ENCODE data around the gene CHAF1A.

CHAF1A gene

GRCh38 chr19:4388337-4389063 is 13.9 kb upstream of the CHAF1A start:
- H3K4me1 ChIP-seq (ENCODE audit: control insufficient read depth, insufficient read depth, low read length): peaks cover 61% of the 10 kb centered on the region

GRCh38 chr19:4389064-4389375 is 13.4 kb upstream of the CHAF1A start:
- Histone ChIP-seq H3K36me3 (ENCODE audit: control insufficient read depth, insufficient read depth, low read length, severe bottlenecking) (peaks cover 30% of the 10 kb centered on the region), H3K9me3 (ENCODE audit: control insufficient read depth, low read length) (no peaks in the 10 kb centered on the region), H3K4me1 (ENCODE audit: control insufficient read depth, insufficient read depth, low read length) (peaks cover 64% of the 10 kb centered on the region), H3K9ac (ENCODE audit: low read length) (no peak overlapping the region), H3K27me3 (replicated peaks; ENCODE audit: control insufficient read depth, insufficient read depth, low read length) (no peaks in the 10 kb centered on the region), H3K4me3 (ENCODE audit: low read length) (no peak overlapping the region)
- no peak for DNase-seq (ENCODE audit: low read depth)

More at GRCh38 chr19:4388337-4389063, 13.9 kb upstream of the CHAF1A start:
- Histone ChIP-seq H3K27me3 (replicated peaks; ENCODE audit: control insufficient read depth, insufficient read depth, low read length) (no peaks in the 10 kb centered on the region), H3K4me3 (ENCODE audit: low read length) (no peak overlapping the region), H3K36me3 (ENCODE audit: control insufficient read depth, insufficient read depth, low read length, severe bottlenecking) (peaks cover 35% of the 10 kb centered on the region), H3K9ac (ENCODE audit: low read length) (no peak overlapping the region), H3K9me3 (ENCODE audit: control insufficient read depth, low read length) (no peaks in the 10 kb centered on the region)
- DNase-seq (ENCODE audit: low read depth): no peak

- DNase-seq (ENCODE audit: low read depth): no peak
- Histone ChIP-seq H3K9ac (ENCODE audit: low read length) (peak overlapping the region; percentile 77), H3K9me3 (ENCODE audit: control insufficient read depth, low read length) (no peaks in the 10 kb centered on the region), H3K36me3 (ENCODE audit: control insufficient read depth, insufficient read depth, low read length, severe bottlenecking) (peaks cover 25% of the 10 kb centered on the region), H3K27me3 (replicated peaks; ENCODE audit: control insufficient read depth, insufficient read depth, low read length) (no peaks in the 10 kb centered on the region), H3K4me1 (ENCODE audit: control insufficient read depth, insufficient read depth, low read length) (peaks cover 70% of the 10 kb centered on the region), H3K4me3 (ENCODE audit: low read length) (peak overlapping the region; percentile 47)
Observed at GRCh38 chr19:4389511-4390016, 12.9 kb upstream of the CHAF1A start.

DNA sequence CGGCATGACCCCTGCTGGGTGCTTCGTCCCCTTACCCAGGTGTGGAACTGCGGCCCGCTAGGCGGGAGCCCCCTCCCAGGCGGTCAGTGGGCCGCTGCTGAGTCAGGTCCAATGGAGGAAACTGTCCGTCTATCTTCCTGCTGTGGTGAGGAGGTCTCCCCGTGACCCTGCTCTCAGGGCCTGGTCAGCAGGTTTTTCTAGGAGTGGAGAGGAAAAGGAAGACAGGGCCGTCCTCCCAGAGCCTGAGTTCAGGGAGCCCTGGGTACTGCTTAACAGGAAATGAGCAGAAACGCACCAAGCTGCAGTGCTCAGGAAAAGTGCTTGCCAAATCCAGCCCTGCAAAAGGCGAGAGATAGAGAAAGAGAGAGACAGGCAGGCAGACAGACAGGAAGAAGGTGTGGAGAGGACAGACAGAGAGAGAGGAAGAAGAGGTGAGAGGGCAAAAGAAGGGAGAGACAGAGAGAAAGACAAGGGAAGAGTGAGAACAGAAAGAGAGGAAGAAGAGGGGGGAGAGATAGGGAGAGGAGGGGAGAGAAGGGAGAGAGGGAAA is 12.3 kb upstream of the CHAF1A start:
- DNase-seq (ENCODE audit: low read depth): no peak
- peak overlapping the region; percentile 77 for H3K9ac ChIP-seq (ENCODE audit: low read length)
- no peaks in the 10 kb centered on the region for H3K27me3 ChIP-seq (replicated peaks; ENCODE audit: control insufficient read depth, insufficient read depth, low read length)
- H3K4me3 ChIP-seq (ENCODE audit: low read length): peak overlapping the region; percentile 47
- H3K4me1 ChIP-seq (ENCODE audit: control insufficient read depth, insufficient read depth, low read length): peaks cover 74% of the 10 kb centered on the region
- H3K9me3 ChIP-seq (ENCODE audit: control insufficient read depth, low read length): no peaks in the 10 kb centered on the region
- peaks cover 26% of the 10 kb centered on the region for H3K36me3 ChIP-seq (ENCODE audit: control insufficient read depth, insufficient read depth, low read length, severe bottlenecking)

DNA sequence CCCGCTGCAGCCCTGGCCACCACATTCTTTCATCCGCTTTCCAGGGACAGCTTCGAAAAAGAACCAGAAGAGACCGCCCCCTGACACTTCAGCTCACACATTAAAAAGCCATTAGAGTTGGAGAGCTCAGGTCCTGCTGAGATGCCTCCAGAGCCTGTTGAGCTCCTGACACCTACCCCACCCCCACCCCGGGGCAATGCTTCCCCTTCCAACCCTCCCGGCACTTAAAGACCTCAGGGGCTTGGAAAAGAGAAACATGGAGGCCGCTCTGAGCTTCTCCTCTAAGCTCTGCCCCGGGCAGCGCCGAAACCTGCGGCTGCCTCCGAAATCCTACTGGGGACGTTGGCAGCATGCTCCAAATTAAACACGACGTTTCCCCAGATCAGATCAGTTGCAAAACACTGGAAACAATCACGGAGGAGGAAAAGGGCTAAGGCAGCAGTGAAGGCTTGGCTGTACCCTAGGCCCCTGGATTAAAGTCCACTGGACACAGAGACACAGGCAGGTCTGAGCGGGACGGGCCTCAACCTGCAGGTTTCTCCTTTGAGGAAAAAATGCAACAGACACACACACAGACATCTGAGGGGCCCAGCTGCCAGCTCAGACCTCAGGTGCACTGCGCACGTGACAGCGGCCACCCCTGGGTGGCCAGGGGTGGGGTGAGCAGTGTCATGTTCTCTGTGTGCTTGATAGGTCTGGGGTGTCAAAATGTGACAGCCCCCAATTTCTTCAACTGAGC is 11.7 kb upstream of the CHAF1A start:
- H3K36me3 ChIP-seq (ENCODE audit: control insufficient read depth, insufficient read depth, low read length, severe bottlenecking): peaks cover 26% of the 10 kb centered on the region
- H3K9me3 ChIP-seq (ENCODE audit: control insufficient read depth, low read length): no peaks in the 10 kb centered on the region
- no peaks in the 10 kb centered on the region for H3K27me3 ChIP-seq (replicated peaks; ENCODE audit: control insufficient read depth, insufficient read depth, low read length)
- peak overlapping the region; percentile 77 for H3K9ac ChIP-seq (ENCODE audit: low read length)
- H3K4me1 ChIP-seq (ENCODE audit: control insufficient read depth, insufficient read depth, low read length): peaks cover 70% of the 10 kb centered on the region
- peak overlapping the region; percentile 47 for H3K4me3 ChIP-seq (ENCODE audit: low read length)
- DNase-seq (ENCODE audit: low read depth): no peak

DNA sequence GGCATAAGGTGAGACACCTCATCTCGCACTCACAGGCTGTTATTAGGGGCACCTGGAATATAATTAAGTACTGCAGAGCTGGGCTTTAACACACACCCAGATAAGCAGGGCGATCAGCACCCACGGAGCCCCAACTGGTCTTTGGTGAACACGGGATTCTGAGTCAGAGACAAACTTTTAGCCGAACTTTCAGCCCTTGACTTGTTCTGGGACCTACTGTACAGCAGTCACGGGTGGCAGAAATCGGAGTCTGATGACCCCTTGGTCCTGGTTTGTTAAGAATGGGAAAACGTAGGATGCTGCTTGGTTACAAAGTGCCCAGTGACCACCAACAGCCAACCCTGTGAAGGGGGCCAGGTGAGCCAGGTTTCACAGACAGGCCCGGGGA is 11.1 kb upstream of the CHAF1A start:
- Histone ChIP-seq H3K27me3 (replicated peaks; ENCODE audit: control insufficient read depth, insufficient read depth, low read length) (no peaks in the 10 kb centered on the region), H3K4me3 (ENCODE audit: low read length) (peak overlapping the region; percentile 47), H3K4me1 (ENCODE audit: control insufficient read depth, insufficient read depth, low read length) (peaks cover 68% of the 10 kb centered on the region), H3K9me3 (ENCODE audit: control insufficient read depth, low read length) (no peaks in the 10 kb centered on the region), H3K9ac (ENCODE audit: low read length) (peak overlapping the region; percentile 77), H3K36me3 (ENCODE audit: control insufficient read depth, insufficient read depth, low read length, severe bottlenecking) (peaks cover 27% of the 10 kb centered on the region)
- DNase-seq (ENCODE audit: low read depth): no peak

- Histone ChIP-seq H3K4me1 (ENCODE audit: control insufficient read depth, insufficient read depth, low read length) (peaks cover 71% of the 10 kb centered on the region), H3K9ac (ENCODE audit: low read length) (peak overlapping the region; percentile 77), H3K4me3 (ENCODE audit: low read length) (peak overlapping the region; percentile 47), H3K27me3 (replicated peaks; ENCODE audit: control insufficient read depth, insufficient read depth, low read length) (no peaks in the 10 kb centered on the region), H3K36me3 (ENCODE audit: control insufficient read depth, insufficient read depth, low read length, severe bottlenecking) (peaks cover 33% of the 10 kb centered on the region), H3K9me3 (ENCODE audit: control insufficient read depth, low read length) (no peaks in the 10 kb centered on the region)
- DNase-seq (ENCODE audit: low read depth): peak; percentile 68
Observed at GRCh38 chr19:4391701-4392483, 10.5 kb upstream of the CHAF1A start.

DNA sequence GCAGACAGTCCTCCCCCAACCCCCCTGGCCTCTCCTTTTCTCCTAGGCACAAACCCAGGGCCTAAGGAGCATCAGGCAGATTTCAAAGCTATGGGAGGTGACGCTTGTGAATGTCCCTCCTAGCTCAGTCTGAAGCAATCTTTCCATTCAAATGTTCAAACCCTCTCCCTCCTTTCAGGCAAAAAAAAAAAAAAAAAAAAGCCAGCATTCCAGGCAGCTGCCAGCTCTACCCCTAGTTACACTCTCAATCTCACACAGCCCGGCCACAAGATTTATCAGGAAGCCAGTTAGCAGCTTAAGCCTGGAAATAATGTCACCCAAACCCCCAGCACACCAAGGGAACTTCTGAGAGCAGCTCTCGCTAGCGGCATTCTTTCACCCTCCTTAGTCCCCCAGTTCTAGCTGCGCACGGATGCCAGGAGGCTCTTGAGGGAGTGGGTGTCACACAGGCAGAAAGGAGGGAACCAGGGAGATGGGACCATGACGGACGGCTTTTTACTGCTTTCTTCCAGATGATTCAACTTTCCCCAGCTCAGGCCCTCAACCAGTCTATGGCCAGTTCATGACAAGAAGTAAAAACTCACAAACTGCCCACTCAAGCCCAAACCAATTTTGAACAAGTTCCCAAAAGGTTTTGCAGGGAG is 8.4 kb upstream of the CHAF1A start:
- peak overlapping the region; percentile 55 for H3K4me3 ChIP-seq (ENCODE audit: low read length)
- peaks cover 80% of the 10 kb centered on the region for H3K4me1 ChIP-seq (ENCODE audit: control insufficient read depth, insufficient read depth, low read length)
- no peaks in the 10 kb centered on the region for H3K9me3 ChIP-seq (ENCODE audit: control insufficient read depth, low read length)
- H3K9ac ChIP-seq (ENCODE audit: low read length): peak overlapping the region; percentile 65
- peaks cover 30% of the 10 kb centered on the region for H3K36me3 ChIP-seq (ENCODE audit: control insufficient read depth, insufficient read depth, low read length, severe bottlenecking)
- peak; percentile 56 for DNase-seq (ENCODE audit: low read depth)
- no peaks in the 10 kb centered on the region for H3K27me3 ChIP-seq (replicated peaks; ENCODE audit: control insufficient read depth, insufficient read depth, low read length)

DNA sequence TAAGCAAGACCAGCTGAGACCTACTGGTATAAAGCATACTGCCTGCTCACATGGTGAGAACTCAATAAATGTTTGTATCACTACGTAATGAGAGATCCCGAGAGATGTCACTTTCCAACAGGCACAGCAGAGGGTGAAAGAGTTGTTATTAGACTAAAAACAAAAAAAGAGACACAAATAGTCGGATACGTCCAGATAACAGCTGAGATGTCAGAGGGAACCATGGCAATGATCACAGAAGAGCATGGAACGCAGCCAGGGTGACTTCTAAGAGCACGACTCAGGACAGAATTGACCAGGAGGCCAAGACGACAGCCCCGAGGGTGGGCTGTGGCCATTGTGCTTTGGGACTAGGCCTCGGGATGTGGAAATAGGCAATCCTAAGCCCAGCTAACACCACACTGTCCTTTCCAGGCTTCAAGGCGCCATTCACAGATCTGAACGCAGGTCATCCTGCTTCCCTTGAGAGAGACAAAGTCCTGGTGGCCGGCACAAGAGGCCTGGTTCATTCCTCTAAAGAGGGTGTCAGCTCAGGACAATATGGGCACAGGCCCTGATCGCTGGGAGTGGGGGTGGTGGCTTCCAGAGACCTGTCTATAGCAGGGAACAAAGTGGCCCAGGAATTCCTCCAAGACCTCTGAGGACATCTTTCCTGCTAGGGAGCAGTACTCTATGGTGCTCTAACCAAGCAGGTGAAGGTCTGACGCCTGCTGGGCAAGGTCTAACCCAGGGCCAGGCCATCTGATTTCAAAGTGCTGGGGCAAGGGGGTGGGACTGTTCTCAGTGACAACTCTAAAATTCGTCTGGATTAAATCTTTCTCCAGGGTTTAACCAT is 5.3 kb upstream of the CHAF1A start:
- H3K4me3 ChIP-seq (ENCODE audit: low read length): peak overlapping the region; percentile 34
- no peaks in the 10 kb centered on the region for H3K27me3 ChIP-seq (replicated peaks; ENCODE audit: control insufficient read depth, insufficient read depth, low read length)
- DNase-seq (ENCODE audit: low read depth): no peak
- peaks cover 58% of the 10 kb centered on the region for H3K4me1 ChIP-seq (ENCODE audit: control insufficient read depth, insufficient read depth, low read length)
- H3K9ac ChIP-seq (ENCODE audit: low read length): peak overlapping the region; percentile 93
- H3K9me3 ChIP-seq (ENCODE audit: control insufficient read depth, low read length): no peaks in the 10 kb centered on the region
- H3K36me3 ChIP-seq (ENCODE audit: control insufficient read depth, insufficient read depth, low read length, severe bottlenecking): peaks cover 24% of the 10 kb centered on the region

GRCh38 chr19:4399812-4400134 is 2.7 kb upstream of the CHAF1A start:
- Histone ChIP-seq H3K9me3 (ENCODE audit: control insufficient read depth, low read length) (no peaks in the 10 kb centered on the region), H3K9ac (ENCODE audit: low read length) (peak overlapping the region; percentile 93), H3K27me3 (replicated peaks; ENCODE audit: control insufficient read depth, insufficient read depth, low read length) (no peaks in the 10 kb centered on the region), H3K36me3 (ENCODE audit: control insufficient read depth, insufficient read depth, low read length, severe bottlenecking) (peaks cover 22% of the 10 kb centered on the region), H3K4me1 (ENCODE audit: control insufficient read depth, insufficient read depth, low read length) (peaks cover 44% of the 10 kb centered on the region), H3K4me3 (ENCODE audit: low read length) (peak overlapping the region; percentile 91)
- peak; percentile 67 for DNase-seq (ENCODE audit: low read depth)

Data from adipocyte (in vitro differentiated cells).